GM12892 (cell line): ENCODE data around the gene WNT16.

Experiments used
- DNase-seq: peaks from one replicate; pipeline ENCODE4 v3.0.0; 2011; ENCODE audit not compliant: insufficient read length
- FAIRE-seq: peaks from 2 replicates; lab custom pipeline; 2011; peaks lifted over from hg19 to GRCh38; lab: Jason Lieb, UNC
- POLR2A ChIP-seq: IDR thresholded peaks from 2 replicates; pipeline ENCODE4 v1.6.1; 2011; ENCODE audit warnings: low read depth, low read length, control low read depth
- POLR2AphosphoS5 ChIP-seq: IDR thresholded peaks from 2 replicates; pipeline ENCODE4 v1.6.1; 2011; ENCODE audit warnings: low read depth, low read length, control low read depth
- TAF1 ChIP-seq: IDR thresholded peaks from 2 replicates; pipeline ENCODE4 v1.6.1; 2011; ENCODE audit warnings: low read depth, mild to moderate bottlenecking, control low read depth, low read length, borderline replicate concordance

WNT16 gene

DNA sequence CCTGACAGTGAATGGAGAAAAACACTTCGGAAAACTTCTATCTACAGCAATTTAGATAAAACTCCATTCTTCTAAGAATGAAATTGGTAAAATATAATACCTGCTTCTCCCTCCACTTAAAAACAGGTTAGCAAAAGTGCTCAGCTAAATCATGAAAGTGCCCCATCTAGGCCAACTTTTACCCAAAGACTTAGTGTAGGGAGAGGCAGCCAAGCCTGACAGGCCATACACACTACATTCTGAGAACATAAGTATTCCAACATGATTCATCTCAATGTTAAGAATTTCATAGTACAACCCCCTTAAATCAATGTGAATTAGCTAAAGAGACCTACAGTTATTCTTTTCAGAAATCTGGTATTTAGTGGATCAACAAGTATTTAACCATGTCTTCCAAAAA, 60.1 kb downstream of the WNT16 start:
- no peak for TF ChIP-seq TAF1
- no peak for TF ChIP-seq POLR2A
- TF ChIP-seq POLR2AphosphoS5: no peak
- FAIRE-seq: peak; percentile 46
- DNase-seq: no peak

DNA sequence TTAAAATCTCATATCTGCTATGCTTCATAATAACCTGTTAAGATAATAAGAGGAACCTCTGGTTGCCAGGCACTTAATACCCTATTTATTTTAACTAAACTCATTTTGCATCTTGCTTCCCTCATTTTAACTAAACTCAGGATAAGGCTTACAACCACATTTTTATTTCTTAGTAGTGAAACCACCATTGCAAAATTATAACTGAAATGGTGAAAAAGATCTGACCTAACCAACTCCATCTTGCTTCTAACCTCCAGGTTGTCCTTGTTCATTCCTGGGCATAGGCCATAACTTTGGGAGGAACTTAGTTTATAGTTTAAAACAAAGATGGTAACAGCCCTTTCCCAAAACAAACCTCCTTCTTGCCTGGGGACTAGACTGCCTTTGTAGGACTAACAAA, 61.3 kb downstream of the WNT16 start:
- FAIRE-seq: no peak
- no peak for TF ChIP-seq TAF1
- TF ChIP-seq POLR2A: no peak
- TF ChIP-seq POLR2AphosphoS5: no peak
- no peak for DNase-seq

DNA sequence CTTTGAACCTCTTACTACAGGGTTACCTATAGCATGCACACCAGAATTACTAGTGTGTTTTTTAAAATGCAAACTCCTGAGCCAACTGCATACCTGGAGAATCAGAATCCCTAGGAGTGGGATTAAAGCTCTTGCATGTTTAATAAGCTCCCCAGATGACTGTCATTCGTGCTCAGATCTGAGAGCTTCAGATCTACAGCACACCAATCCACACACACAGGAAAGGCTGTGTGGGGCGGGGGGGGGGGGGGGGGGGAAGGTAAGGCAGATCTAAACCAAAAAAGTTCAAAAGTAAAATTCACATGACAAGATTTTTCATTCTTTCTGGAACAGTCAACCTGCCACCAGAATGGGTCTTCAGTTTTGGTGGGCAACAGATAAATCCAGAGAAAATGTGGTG, 61.8 kb downstream of the WNT16 start:
- TF ChIP-seq POLR2A (no peak), TAF1 (no peak), POLR2AphosphoS5 (no peak)
- DNase-seq: no peak
- FAIRE-seq: no peak
